Measurements from ENCODE around the gene ETV1. TPM values are rescaled to one million over a fixed set of nuclear protein-coding genes. Genes with fewer than 3 reads are reported as not detected.

The ETV1 gene
- total RNA-seq, 2 donors from 2014 or later, result 15.8 to 31.2 TPM

- no peak for TF ChIP-seq CTCF (conservative IDR thresholded peaks at IDR 0.05)
- 83 to 87% methylated on average over 2 to 4 of the region's 4 CpGs for WGBS, 2 experiments (ENCODE audit: insufficient coverage in 1 of 2, insufficient read length in 1 of 2)
- Mint-ChIP-seq H3K9me3 (no peaks in the 10 kb centered on the region), H3K4me3 (no peak overlapping the region), H3K27ac (peak overlapping the region; percentile 83), H3K4me1 (peaks cover 23% of the 10 kb centered on the region), H3K27me3 (ENCODE audit: insufficient read depth) (no peaks in the 10 kb centered on the region), H3K36me3 (ENCODE audit: low read depth) (no peaks in the 10 kb centered on the region)
- no peaks in the 10 kb centered on the region for H3K27me3 ChIP-seq (ENCODE audit: control insufficient read depth, insufficient read depth, low read length, poor library complexity, severe bottlenecking)
- no peaks in the 10 kb centered on the region for H3K9me3 ChIP-seq (ENCODE audit: control insufficient read depth, low read length)
- no peaks in the 10 kb centered on the region for H3K36me3 ChIP-seq (ENCODE audit: control insufficient read depth, insufficient read depth, low read length)
- no peak overlapping the region for H3K9ac ChIP-seq (ENCODE audit: extremely low read depth, low read length, poor library complexity, severe bottlenecking)
- H3K4me1 ChIP-seq (ENCODE audit: control insufficient read depth, insufficient read depth, low read length), result peaks cover 3% of the 10 kb centered on the region
- DNase-seq, result peak; percentile 71
- H3K4me3 ChIP-seq (ENCODE audit: low read length), result no peak overlapping the region
- H3K27ac ChIP-seq (ENCODE audit: low read depth, low read length), result no peak overlapping the region
These were observed 137.7 kb downstream of the ETV1 start for GRCh38 chr7:13851736-13852135.

GRCh38 chr7:13850185-13850752 lies 139.2 kb downstream of the ETV1 start:
- no peak overlapping the region for H3K9ac ChIP-seq (ENCODE audit: extremely low read depth, low read length, poor library complexity, severe bottlenecking)

GRCh38 chr7:13849163-13849892 lies 140.1 kb downstream of the ETV1 start:
- DNase-seq, result peak; percentile 47
- 93% methylated on average over 3 of the region's 3 CpGs; no CpG with 5 or more reads in 1 of the 2 experiments for WGBS, 2 experiments (ENCODE audit: insufficient coverage in 1 of 2, insufficient read length in 1 of 2)
- H3K27me3 ChIP-seq (ENCODE audit: control insufficient read depth, insufficient read depth, low read length, poor library complexity, severe bottlenecking), result no peaks in the 10 kb centered on the region
- Mint-ChIP-seq H3K27me3 (ENCODE audit: insufficient read depth) (no peaks in the 10 kb centered on the region), H3K4me3 (no peak overlapping the region), H3K27ac (peak overlapping the region; percentile 48), H3K9me3 (no peaks in the 10 kb centered on the region), H3K36me3 (ENCODE audit: low read depth) (no peaks in the 10 kb centered on the region), H3K4me1 (peaks cover 21% of the 10 kb centered on the region)
- no peak overlapping the region for H3K4me3 ChIP-seq (ENCODE audit: low read length)
- no peak overlapping the region for H3K9ac ChIP-seq (ENCODE audit: extremely low read depth, low read length, poor library complexity, severe bottlenecking)
- TF ChIP-seq CTCF (conservative IDR thresholded peaks at IDR 0.05), result no peak
- H3K27ac ChIP-seq (ENCODE audit: low read depth, low read length), result no peak overlapping the region
- H3K9me3 ChIP-seq (ENCODE audit: control insufficient read depth, low read length), result no peaks in the 10 kb centered on the region
- H3K36me3 ChIP-seq (ENCODE audit: control insufficient read depth, insufficient read depth, low read length), result no peaks in the 10 kb centered on the region
- H3K4me1 ChIP-seq (ENCODE audit: control insufficient read depth, insufficient read depth, low read length), result peaks cover 3% of the 10 kb centered on the region

More at GRCh38 chr7:13850185-13850752, 139.2 kb downstream of the ETV1 start:
- H3K4me1 Mint-ChIP-seq, result peaks cover 21% of the 10 kb centered on the region
- 72% methylated on average over 2 of the region's 2 CpGs; no CpG with 5 or more reads in 1 of the 2 experiments for WGBS, 2 experiments (ENCODE audit: insufficient coverage in 1 of 2, insufficient read length in 1 of 2)
- H3K27me3 ChIP-seq (ENCODE audit: control insufficient read depth, insufficient read depth, low read length, poor library complexity, severe bottlenecking), result no peaks in the 10 kb centered on the region
- H3K4me3 Mint-ChIP-seq, result no peak overlapping the region
- peak; percentile 62 for DNase-seq
- H3K36me3 ChIP-seq (ENCODE audit: control insufficient read depth, insufficient read depth, low read length), result no peaks in the 10 kb centered on the region
- no peaks in the 10 kb centered on the region for H3K36me3 Mint-ChIP-seq (ENCODE audit: low read depth)
- no peak overlapping the region for H3K4me3 ChIP-seq (ENCODE audit: low read length)
- H3K27ac Mint-ChIP-seq, result peak overlapping the region; percentile 69
- no peaks in the 10 kb centered on the region for H3K27me3 Mint-ChIP-seq (ENCODE audit: insufficient read depth)
- no peaks in the 10 kb centered on the region for H3K9me3 Mint-ChIP-seq
- no peak for TF ChIP-seq CTCF (conservative IDR thresholded peaks at IDR 0.05)
- H3K9me3 ChIP-seq (ENCODE audit: control insufficient read depth, low read length), result no peaks in the 10 kb centered on the region
- no peak overlapping the region for H3K27ac ChIP-seq (ENCODE audit: low read depth, low read length)
- peaks cover 3% of the 10 kb centered on the region for H3K4me1 ChIP-seq (ENCODE audit: control insufficient read depth, insufficient read depth, low read length)
